GM23248 (cell line): Measurements from ENCODE around the gene MBNL1. TPM values are rescaled to one million over a fixed set of nuclear protein-coding genes. Genes with fewer than 3 reads are reported as not detected.
A peak's percentile ranks its signal among the peaks of the same experiment; 100 is the strongest.

Experiments
- DNase-seq: peaks from one replicate; pipeline ENCODE4 v3.0.0-alpha.2; 2015
- H2AFZ ChIP-seq: fragments of 200-600 bp; sonication (generic); 2 replicates; pipeline ENCODE4 v1.6.1; 2016; ENCODE audit warnings: antibody characterized with exemption
- H3F3A ChIP-seq: fragments of 200-600 bp; sonication (generic); 2 replicates; pipeline ENCODE4 v1.6.1; 2016; ENCODE audit warnings: mild to moderate bottlenecking, antibody characterized with exemption, mixed run types; ENCODE audit not compliant: insufficient read depth
- H3K27ac ChIP-seq: fragments of 200-600 bp; sonication (generic); 2 replicates; pipeline ENCODE4 v1.5.1; 2016; ENCODE audit warnings: mild to moderate bottlenecking
- H3K27me3 ChIP-seq: fragments of 200-600 bp; sonication (generic); replicated peaks from 2 replicates; pipeline ENCODE4 v1.6.1; 2016; ENCODE audit warnings: mild to moderate bottlenecking; ENCODE audit not compliant: insufficient read depth
- H3K36me3 ChIP-seq: fragments of 200-600 bp; sonication (generic); 2 replicates; pipeline ENCODE4 v1.6.1; 2016; ENCODE audit warnings: low read depth, mild to moderate bottlenecking
- H3K4me1 ChIP-seq: fragments of 200-600 bp; sonication (generic); 2 replicates; pipeline ENCODE4 v1.6.1; 2016; ENCODE audit warnings: mild to moderate bottlenecking; ENCODE audit not compliant: insufficient read depth
- H3K4me2 ChIP-seq: fragments of 200-600 bp; sonication (generic); one replicate; pipeline ENCODE4 v1.6.1; 2016; ENCODE audit warnings: mild to moderate bottlenecking; ENCODE audit not compliant: unreplicated experiment
- H3K4me3 ChIP-seq: fragments of 200-600 bp; sonication (generic); 2 replicates; pipeline ENCODE4 v1.5.1; 2016; ENCODE audit warnings: mild to moderate bottlenecking
- H3K79me2 ChIP-seq: fragments of 200-600 bp; sonication (generic); 2 replicates; pipeline ENCODE4 v1.6.1; 2016; ENCODE audit warnings: mild to moderate bottlenecking; ENCODE audit not compliant: insufficient read depth
- H3K9ac ChIP-seq: fragments of 200-600 bp; sonication (generic); 2 replicates; pipeline ENCODE4 v1.6.1; 2016; ENCODE audit warnings: mild to moderate bottlenecking
- H3K9me2 ChIP-seq: fragments of 200-600 bp; sonication (generic); 2 replicates; pipeline ENCODE4 v1.6.1; 2016; ENCODE audit warnings: mixed run types, mild to moderate bottlenecking, moderate library complexity; ENCODE audit not compliant: insufficient read depth
- H3K9me3 ChIP-seq: fragments of 200-600 bp; sonication (generic); one replicate; pipeline ENCODE4 v1.6.1; 2017; ENCODE audit warnings: low read depth
- H4K20me1 ChIP-seq: fragments of 200-600 bp; sonication (generic); 2 replicates; pipeline ENCODE4 v1.6.0; 2016; ENCODE audit not compliant: insufficient read depth
- EZH2 ChIP-seq: fragments of 200-600 bp; sonication (generic); IDR thresholded peaks from 2 replicates; pipeline ENCODE4 v1.6.1; 2018; ENCODE audit warnings: antibody characterized with exemption, mild to moderate bottlenecking; ENCODE audit not compliant: insufficient read depth, poor library complexity, severe bottlenecking
- EZH2phosphoT487 ChIP-seq: fragments of 200-600 bp; sonication (generic); IDR thresholded peaks from 2 replicates; pipeline ENCODE4 v1.6.1; 2018; ENCODE audit warnings: antibody characterized with exemption, moderate library complexity, mild to moderate bottlenecking, low read depth; ENCODE audit not compliant: insufficient read depth
- WGBS, 2 experiments: methylation state at CpG; one replicate each; pipeline ENCODE4 v1.1.6; 2015 to 2017; ENCODE audit warnings: low lambda C conversion rate in 2 of 2, low coverage in 1 of 2; ENCODE audit errors: missing lambda C conversion rate in 2 of 2; 5-methylcytosine and 5-hydroxymethylcytosine counted together
- in situ Hi-C: fragments of 300-500 bp; cut with MboI; formaldehyde crosslinking; loops from 2 replicates; pipeline ENCODE4 v1.15.0; 2020
- polyA plus RNA-seq: library from polyadenylated mRNA; unstranded; fragments of >200 nt; fragmentation: Nextera tagmentation; extraction: Ambion mirVana; gene quantifications from 2 replicates; pipeline ENCODE4 v1.2.1, GENCODE V29; 2016
- total RNA-seq: library from RNA; depleted of rRNA; stranded (reverse); fragments of >200 nt; shearing (Covaris generic); gene quantifications from 2 replicates; pipeline ENCODE4 v1.2.3, GENCODE V29; 2014

MBNL1 gene
- total and polyA plus RNA-seq, 2 experiments from 2014 or later, result 89.5 to 262 TPM

DNA sequence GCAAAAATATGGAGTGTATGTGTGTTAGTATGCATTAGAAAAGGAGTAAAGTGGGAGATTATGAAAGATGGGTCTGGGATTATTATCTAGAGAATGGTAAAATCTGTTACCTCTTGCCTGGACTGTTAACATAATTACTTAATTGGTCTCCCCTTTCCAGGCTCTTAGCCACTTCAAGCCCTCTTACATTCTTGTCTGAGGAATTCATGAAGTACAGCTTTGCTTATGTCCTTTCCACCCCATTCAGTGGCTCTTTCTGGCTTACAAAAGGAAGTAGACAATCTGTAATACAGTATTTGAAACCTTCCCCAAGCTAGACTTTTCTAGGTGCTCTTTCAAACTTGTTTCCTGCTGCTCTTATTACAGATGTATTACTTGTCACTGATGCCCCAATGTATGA lies 129.8 kb downstream of the MBNL1 start:
- peak overlapping the region; percentile 57 for H3K27ac ChIP-seq

DNA sequence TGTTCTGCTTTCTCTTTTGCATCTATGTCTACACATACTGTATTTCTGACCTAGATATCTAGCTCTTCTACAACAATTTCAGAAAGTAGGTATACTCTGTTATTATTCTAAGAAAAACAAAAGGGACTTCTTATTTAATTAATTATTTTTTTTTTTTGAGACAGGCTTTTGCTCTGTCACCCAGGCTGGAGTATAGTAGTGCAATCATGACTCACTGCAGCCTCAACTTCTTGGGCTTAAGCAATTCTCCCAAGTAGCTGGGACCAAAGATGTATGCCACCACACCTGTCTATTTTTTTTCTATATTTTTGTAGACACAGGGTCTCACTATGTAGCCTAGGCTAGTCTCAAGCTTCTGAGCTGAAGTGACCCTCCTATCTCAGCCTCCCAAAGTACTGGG lies 130.6 kb downstream of the MBNL1 start:
- H3K79me2 ChIP-seq, result peaks cover 100% of the 10 kb centered on the region
- H3K9ac ChIP-seq, result peak overlapping the region; percentile 13; the same call in 1 of the 2 replicates
- peaks cover 63% of the 10 kb centered on the region for H3K4me1 ChIP-seq
- TF ChIP-seq EZH2 (no peak), EZH2phosphoT487 (no peak)
- peak overlapping the region; percentile 19 for H3K4me2 ChIP-seq
- in situ Hi-C loops, result no loop called here
- H3K4me3 ChIP-seq, result no peak overlapping the region
- H3K9me3 ChIP-seq, result no peaks in the 10 kb centered on the region
- peaks cover 23% of the 10 kb centered on the region; the same call in 1 of the 2 replicates for H3F3A ChIP-seq
- peak; percentile 82 for DNase-seq
- no peaks in the 10 kb centered on the region for H4K20me1 ChIP-seq
- H3K9me2 ChIP-seq, result no peaks in the 10 kb centered on the region
- H3K27ac ChIP-seq, result peak overlapping the region; percentile 57
- H3K36me3 ChIP-seq, result peaks cover 10% of the 10 kb centered on the region
- H2AFZ ChIP-seq, result no peak overlapping the region
- H3K27me3 ChIP-seq, result no peaks in the 10 kb centered on the region

More for the DNA sequence above, 129.8 kb downstream of the MBNL1 start:
- TF ChIP-seq EZH2phosphoT487, result no peak
- TF ChIP-seq EZH2, result no peak
- Histone ChIP-seq H3K79me2 (peaks cover 100% of the 10 kb centered on the region), H3K27me3 (no peaks in the 10 kb centered on the region), H3K9me2 (no peaks in the 10 kb centered on the region), H3K4me2 (no peak overlapping the region), H2AFZ (no peak overlapping the region), H3K9me3 (no peaks in the 10 kb centered on the region), H3K36me3 (peaks cover 10% of the 10 kb centered on the region), H3K4me1 (peaks cover 55% of the 10 kb centered on the region), H3F3A (peaks cover 23% of the 10 kb centered on the region; the same call in 1 of the 2 replicates), H3K9ac (0 out of 2 replicates have a peak overlapping the region, but pooled peaks have one; percentile 13), H3K4me3 (no peak overlapping the region), H4K20me1 (no peaks in the 10 kb centered on the region)
- no peak for DNase-seq
- in situ Hi-C loops, result no loop called here

DNA sequence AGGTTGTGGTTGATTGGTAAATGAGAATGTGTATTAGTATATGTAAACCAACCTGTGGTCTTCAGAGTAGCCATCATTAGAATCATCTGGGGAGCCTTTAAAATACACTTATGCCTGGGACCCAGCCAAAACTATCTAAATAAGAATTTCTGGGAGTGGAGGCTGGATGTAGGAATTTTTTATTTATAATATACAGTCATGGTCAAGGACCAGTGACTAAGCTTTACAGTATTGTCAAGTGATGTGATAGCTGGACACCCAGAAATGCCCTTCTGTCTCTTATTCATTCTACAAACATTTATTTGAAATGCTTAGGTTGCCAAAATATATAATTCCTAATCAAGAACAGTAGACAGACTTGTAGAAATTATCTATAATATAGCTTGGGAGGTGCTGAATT lies 132.2 kb downstream of the MBNL1 start:
- peaks cover 76% of the 10 kb centered on the region for H3K4me1 ChIP-seq
- in situ Hi-C loops, result no loop called here
- H3K27me3 ChIP-seq, result no peaks in the 10 kb centered on the region
- H3K27ac ChIP-seq, result peak overlapping the region; percentile 57
- H3K4me2 ChIP-seq, result peak overlapping the region; percentile 50
- TF ChIP-seq EZH2 (no peak), EZH2phosphoT487 (no peak)
- no peaks in the 10 kb centered on the region for H3K9me3 ChIP-seq
- peak overlapping the region; percentile 12 for H3K4me3 ChIP-seq
- H3K79me2 ChIP-seq, result peaks cover 100% of the 10 kb centered on the region
- peak overlapping the region; percentile 13; the same call in 1 of the 2 replicates for H3K9ac ChIP-seq
- DNase-seq, result peak; percentile 80
- no peaks in the 10 kb centered on the region for H3K9me2 ChIP-seq
- no peaks in the 10 kb centered on the region for H4K20me1 ChIP-seq
- peaks cover 34% of the 10 kb centered on the region for H3F3A ChIP-seq
- H2AFZ ChIP-seq, result no peak overlapping the region
- H3K36me3 ChIP-seq, result peaks cover 10% of the 10 kb centered on the region

DNA sequence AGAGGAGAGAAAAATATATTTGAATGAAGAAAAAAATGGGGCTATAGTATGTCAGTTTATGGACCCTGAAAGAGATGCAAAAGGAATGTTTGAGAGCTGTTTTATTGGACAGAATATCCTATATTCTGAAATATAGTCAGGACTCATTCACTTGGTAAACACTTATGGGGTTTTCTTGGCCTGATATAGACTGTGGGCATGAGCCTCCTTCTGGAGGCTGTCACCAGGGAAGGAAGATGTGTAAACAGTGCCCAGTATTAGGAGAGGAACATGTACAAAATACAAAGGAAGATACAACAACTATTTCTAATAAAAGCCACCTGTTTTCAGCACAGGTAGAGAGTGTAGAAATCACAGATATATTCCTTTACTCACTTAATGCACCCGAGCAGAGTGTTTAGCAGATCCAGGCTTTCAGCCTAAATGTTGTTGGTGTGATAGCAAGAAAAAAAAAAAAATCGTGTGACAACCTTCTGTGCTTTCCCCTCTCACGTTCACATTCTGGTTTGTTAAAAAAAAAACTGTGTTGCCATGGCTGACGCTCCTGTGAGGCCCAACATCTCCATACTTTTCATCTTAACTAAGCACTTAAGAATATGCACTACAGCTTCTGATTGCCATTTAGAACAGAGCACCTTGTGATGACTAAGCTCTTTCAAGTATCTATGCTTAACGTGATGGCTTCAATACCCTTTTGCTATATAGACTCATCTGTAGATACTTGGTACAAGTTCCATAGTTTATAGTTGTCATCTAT lies 134.1 kb downstream of the MBNL1 start:
- H3K4me2 ChIP-seq, result no peak overlapping the region
- WGBS, 2 experiments, result 57 to 60% methylated on average over 5 of the region's 5 CpGs
- TF ChIP-seq EZH2phosphoT487 (no peak), EZH2 (no peak)
- no peak overlapping the region for H3K4me3 ChIP-seq
- peaks cover 99% of the 10 kb centered on the region for H3K79me2 ChIP-seq
- H3F3A ChIP-seq, result peaks cover 44% of the 10 kb centered on the region
- DNase-seq, result no peak
- in situ Hi-C loops, result no loop called here
- H3K9me3 ChIP-seq, result no peaks in the 10 kb centered on the region
- no peaks in the 10 kb centered on the region for H4K20me1 ChIP-seq
- no peak overlapping the region for H2AFZ ChIP-seq
- no peak overlapping the region; the same call in 1 of the 2 replicates for H3K27ac ChIP-seq
- H3K9me2 ChIP-seq, result no peaks in the 10 kb centered on the region
- no peaks in the 10 kb centered on the region for H3K27me3 ChIP-seq
- no peak overlapping the region for H3K9ac ChIP-seq
- no peaks in the 10 kb centered on the region for H3K36me3 ChIP-seq
- peaks cover 85% of the 10 kb centered on the region for H3K4me1 ChIP-seq
